Measurements from ENCODE around the gene NAE1.
"Not testable (repeated sequence)": the region's sequence is repeated elsewhere in the genome, so short reads cannot be mapped to it uniquely, and the experiment has no call there.

NAE1 gene

GRCh38 chr16:66800856-66801255, 29.9 kb downstream of the NAE1 start:
- DNase-seq: no peak

GRCh38 chr16:66798161-66798560, 32.6 kb downstream of the NAE1 start:
- DNase-seq: no peak

- DNase-seq: not testable (repeated sequence)
Observed at GRCh38 chr16:66793984-66794383, 36.8 kb downstream of the NAE1 start.

GRCh38 chr16:66790130-66790733, 40.5 kb downstream of the NAE1 start:
- no peak for DNase-seq

- DNase-seq: no peak
Observed at GRCh38 chr16:66787427-66787826, 43.3 kb downstream of the NAE1 start.

GRCh38 chr16:66786551-66786950, 44.2 kb downstream of the NAE1 start:
- no peak for DNase-seq

GRCh38 chr16:66776457-66776856, 54.3 kb downstream of the NAE1 start:
- no peak for DNase-seq

- no peak for DNase-seq
Observed at GRCh38 chr16:66774981-66775380, 55.8 kb downstream of the NAE1 start.

- no peak for DNase-seq
Observed at GRCh38 chr16:66758086-66758485, 72.7 kb downstream of the NAE1 start.

GRCh38 chr16:66754819-66755218, 76.0 kb downstream of the NAE1 start:
- DNase-seq: no peak

GRCh38 chr16:66754211-66754610, 76.6 kb downstream of the NAE1 start:
- DNase-seq: no peak

- no peak for DNase-seq
Observed at GRCh38 chr16:66752958-66753357, 77.8 kb downstream of the NAE1 start.
